Uterus (tissue), 2 donors: ENCODE results near the gene ZBTB47.

Experiments used
- CTCF ChIP-seq, 4 experiments: fragments of 200-600 bp in 2 of 4; fragments of 450-650 bp in 2 of 4; sonication (generic) in 2 of 4; IDR thresholded peaks; one replicate each; pipeline ENCODE4 v1.5.1; 2016 to 2019; ENCODE audit warnings: antibody characterized with exemption in 4 of 4, mild to moderate bottlenecking in 2 of 4, moderate library complexity in 1 of 4
- POLR2A ChIP-seq, 2 donors: fragments of 450-650 bp; IDR thresholded peaks; one replicate each; pipeline ENCODE4 v1.6.1; 2016; ENCODE audit warnings: antibody characterized with exemption in 2 of 2, mild to moderate bottlenecking in 1 of 2, moderate library complexity in 1 of 2

- TF ChIP-seq CTCF (IDR thresholded peaks at IDR 0.05) (no peak), POLR2A (IDR thresholded peaks at IDR 0.05) (no peak)
Measured at GRCh38 chr3:42697289-42698051, 44.0 kb downstream of the ZBTB47 start.
